Osteocyte (in vitro differentiated cells): ENCODE results near the gene ISL1. TPM values are rescaled to one million over a fixed set of nuclear protein-coding genes. Genes with fewer than 3 reads are reported as not detected.
A peak's percentile ranks its signal among the peaks of the same experiment; 100 is the strongest.

Experiments
- DNase-seq: peaks from one replicate; pipeline ENCODE4 v3.0.0; 2021; ENCODE audit warnings: mixed read lengths; ENCODE audit not compliant: unreplicated experiment; ENCODE audit errors: extremely low spot score
- H3K27ac Mint-ChIP-seq: one replicate; pipeline ENCODE4 v1.8.0; 2021; ENCODE audit warnings: mild to moderate bottlenecking, mixed read lengths; ENCODE audit not compliant: unreplicated experiment
- H3K27me3 Mint-ChIP-seq: one replicate; pipeline ENCODE4 v1.8.0; 2021; ENCODE audit warnings: mixed read lengths; ENCODE audit not compliant: unreplicated experiment
- H3K36me3 Mint-ChIP-seq: one replicate; pipeline ENCODE4 v1.8.0; 2021; ENCODE audit warnings: mixed read lengths; ENCODE audit not compliant: unreplicated experiment
- H3K4me1 Mint-ChIP-seq: one replicate; pipeline ENCODE4 v1.8.0; 2021; ENCODE audit warnings: mixed read lengths; ENCODE audit not compliant: unreplicated experiment
- H3K4me3 Mint-ChIP-seq: one replicate; pipeline ENCODE4 v1.8.0; 2021; ENCODE audit warnings: mild to moderate bottlenecking, moderate library complexity, mixed read lengths; ENCODE audit not compliant: unreplicated experiment
- H3K9me3 Mint-ChIP-seq: one replicate; pipeline ENCODE4 v1.8.0; 2021; ENCODE audit warnings: mixed read lengths; ENCODE audit not compliant: unreplicated experiment
- total RNA-seq: library from RNA; stranded (reverse); gene quantifications from 2 replicates; pipeline ENCODE4 v1.2.1, GENCODE V29; 2021
- TF ChIP-seq, protein P1 (sequence below): fragments of 200-600 bp; sonication (generic); IDR thresholded peaks from 2 replicates; pipeline ENCODE4 v1.5.0; 2021; ENCODE audit warnings: antibody characterized with exemption, mild to moderate bottlenecking, moderate library complexity

The ISL1 gene
- total RNA-seq, 1 donor from 2014 or later = not detected

DNA sequence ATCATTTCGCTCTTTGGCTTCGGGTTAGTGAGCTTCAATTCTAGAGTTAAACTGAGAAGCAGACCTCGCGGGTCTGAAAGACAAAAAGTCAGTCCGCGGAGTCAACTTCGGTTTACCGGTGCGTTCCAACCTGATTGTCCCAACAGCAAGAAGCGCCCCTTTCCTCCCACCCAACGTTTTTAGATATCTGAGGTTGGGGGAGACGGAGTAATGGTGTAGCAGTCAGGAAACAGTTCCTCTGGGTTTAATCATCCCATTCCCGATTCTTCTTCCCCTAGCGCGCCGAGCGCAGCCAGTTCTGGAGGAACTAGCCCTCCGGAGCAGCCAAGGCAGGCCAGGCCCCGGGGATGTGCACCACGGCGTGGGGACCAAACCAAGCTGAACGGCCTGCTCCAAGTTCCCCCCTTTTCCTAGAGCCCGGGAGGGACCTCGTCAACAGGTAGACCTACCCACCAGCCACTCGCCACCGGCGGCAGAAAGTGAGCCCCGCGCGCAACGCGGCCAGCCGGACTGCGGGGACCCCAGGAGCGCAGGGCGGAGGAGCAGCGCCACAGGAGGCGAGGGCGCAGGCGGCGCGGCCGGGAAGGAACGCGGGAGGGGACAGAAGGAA, 622 bp upstream of the ISL1 start:
- peaks cover 37% of the 10 kb centered on the region for H3K4me1 Mint-ChIP-seq
- peaks cover 98% of the 10 kb centered on the region for H3K27me3 Mint-ChIP-seq
- no peak overlapping the region for H3K27ac Mint-ChIP-seq
- peak overlapping the region; percentile 79 for H3K4me3 Mint-ChIP-seq
- H3K9me3 Mint-ChIP-seq = no peaks in the 10 kb centered on the region
- TF ChIP-seq, protein P1, sequence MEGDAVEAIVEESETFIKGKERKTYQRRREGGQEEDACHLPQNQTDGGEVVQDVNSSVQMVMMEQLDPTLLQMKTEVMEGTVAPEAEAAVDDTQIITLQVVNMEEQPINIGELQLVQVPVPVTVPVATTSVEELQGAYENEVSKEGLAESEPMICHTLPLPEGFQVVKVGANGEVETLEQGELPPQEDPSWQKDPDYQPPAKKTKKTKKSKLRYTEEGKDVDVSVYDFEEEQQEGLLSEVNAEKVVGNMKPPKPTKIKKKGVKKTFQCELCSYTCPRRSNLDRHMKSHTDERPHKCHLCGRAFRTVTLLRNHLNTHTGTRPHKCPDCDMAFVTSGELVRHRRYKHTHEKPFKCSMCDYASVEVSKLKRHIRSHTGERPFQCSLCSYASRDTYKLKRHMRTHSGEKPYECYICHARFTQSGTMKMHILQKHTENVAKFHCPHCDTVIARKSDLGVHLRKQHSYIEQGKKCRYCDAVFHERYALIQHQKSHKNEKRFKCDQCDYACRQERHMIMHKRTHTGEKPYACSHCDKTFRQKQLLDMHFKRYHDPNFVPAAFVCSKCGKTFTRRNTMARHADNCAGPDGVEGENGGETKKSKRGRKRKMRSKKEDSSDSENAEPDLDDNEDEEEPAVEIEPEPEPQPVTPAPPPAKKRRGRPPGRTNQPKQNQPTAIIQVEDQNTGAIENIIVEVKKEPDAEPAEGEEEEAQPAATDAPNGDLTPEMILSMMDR = no peak
- DNase-seq = no peak
- H3K36me3 Mint-ChIP-seq = peaks cover 2% of the 10 kb centered on the region

DNA sequence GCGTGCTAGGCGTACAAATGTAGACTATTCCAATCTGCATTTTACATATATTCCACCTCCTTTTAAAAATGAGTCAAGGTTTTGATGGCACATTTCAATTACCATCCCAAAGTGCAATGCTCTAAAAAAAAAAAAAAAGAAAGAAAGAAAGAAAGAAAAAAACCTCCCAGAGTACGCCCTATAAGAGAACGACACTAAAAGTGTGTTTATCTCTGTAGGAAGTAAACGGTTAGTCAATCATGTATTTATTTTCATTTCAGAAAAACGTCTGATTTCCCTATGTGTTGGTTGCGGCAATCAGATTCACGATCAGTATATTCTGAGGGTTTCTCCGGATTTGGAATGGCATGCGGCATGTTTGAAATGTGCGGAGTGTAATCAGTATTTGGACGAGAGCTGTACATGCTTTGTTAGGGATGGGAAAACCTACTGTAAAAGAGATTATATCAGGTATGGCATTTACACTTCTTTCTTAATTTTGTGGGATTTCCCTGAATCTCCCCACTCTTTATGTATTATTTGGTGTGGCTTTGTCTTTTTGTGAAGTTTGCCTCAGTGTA, 1.1 kb downstream of the ISL1 start:
- no peak overlapping the region for H3K27ac Mint-ChIP-seq
- H3K36me3 Mint-ChIP-seq = no peaks in the 10 kb centered on the region
- H3K4me3 Mint-ChIP-seq = no peak overlapping the region
- H3K9me3 Mint-ChIP-seq = no peaks in the 10 kb centered on the region
- peaks cover 97% of the 10 kb centered on the region for H3K27me3 Mint-ChIP-seq
- DNase-seq = no peak
- H3K4me1 Mint-ChIP-seq = peaks cover 27% of the 10 kb centered on the region
- TF ChIP-seq, protein P1 = no peak

DNA sequence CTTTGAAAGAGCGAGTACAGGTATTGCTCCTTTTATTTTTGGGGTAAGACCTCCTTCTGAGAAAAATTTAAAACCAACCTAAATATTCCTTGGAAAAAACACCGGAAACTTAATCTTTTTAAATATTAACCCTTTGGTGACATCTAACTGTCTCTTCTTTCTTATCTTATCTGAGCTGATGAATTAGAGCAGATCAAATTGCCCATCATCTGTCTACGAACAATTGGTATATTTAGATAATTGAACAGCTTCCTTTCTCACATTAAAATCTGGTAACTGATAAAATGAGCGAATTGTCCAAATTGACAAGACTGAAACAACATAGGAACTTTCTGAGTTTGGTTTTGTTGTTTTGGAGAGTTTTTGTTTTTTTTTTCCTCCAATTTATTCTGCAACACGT, 2.0 kb downstream of the ISL1 start:
- TF ChIP-seq, protein P1 = no peak
- no peak overlapping the region for H3K4me3 Mint-ChIP-seq
- H3K36me3 Mint-ChIP-seq = no peaks in the 10 kb centered on the region
- no peak for DNase-seq
- no peaks in the 10 kb centered on the region for H3K9me3 Mint-ChIP-seq
- H3K4me1 Mint-ChIP-seq = peaks cover 29% of the 10 kb centered on the region
- peaks cover 94% of the 10 kb centered on the region for H3K27me3 Mint-ChIP-seq
- no peak overlapping the region for H3K27ac Mint-ChIP-seq

DNA sequence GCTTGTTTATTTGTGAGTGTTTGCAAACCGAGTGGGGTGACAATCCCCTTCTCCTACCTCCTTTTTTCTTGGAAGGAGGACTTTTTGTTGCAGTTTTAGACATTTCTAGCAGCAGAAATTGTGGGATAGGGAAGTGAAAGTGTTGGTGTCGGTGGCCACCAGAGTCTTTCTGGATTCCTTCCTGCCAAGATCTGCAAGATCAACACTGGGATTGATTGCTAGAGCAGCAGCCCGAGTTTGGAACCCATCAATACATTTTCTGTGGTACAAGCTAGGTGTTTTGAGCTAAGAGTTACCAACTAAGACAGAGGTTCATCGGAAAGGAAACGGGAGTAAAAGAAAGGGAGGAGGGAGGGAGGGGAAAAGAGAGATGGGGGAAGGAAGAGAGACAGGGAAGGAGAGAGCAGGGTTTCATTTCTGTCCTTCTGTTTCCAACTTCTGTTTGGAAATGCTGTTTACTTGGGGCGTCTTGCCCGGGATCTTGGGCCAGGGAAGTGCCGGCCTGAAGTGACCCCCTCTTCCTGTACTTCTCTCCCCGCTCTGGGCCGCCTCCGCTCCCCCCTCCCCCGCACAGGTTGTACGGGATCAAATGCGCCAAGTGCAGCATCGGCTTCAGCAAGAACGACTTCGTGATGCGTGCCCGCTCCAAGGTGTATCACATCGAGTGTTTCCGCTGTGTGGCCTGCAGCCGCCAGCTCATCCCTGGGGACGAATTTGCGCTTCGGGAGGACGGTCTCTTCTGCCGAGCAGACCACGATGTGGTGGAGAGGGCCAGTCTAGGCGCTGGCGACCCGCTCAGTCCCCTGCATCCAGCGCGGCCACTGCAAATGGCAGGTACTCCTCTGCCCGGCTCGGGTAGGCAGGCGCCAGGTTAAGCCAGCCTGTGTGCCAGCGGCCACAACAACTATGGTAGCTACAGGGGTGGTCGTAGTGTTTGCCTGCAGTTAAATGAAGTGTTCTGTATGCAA, 4.0 kb downstream of the ISL1 start:
- TF ChIP-seq, protein P1 = no peak
- Mint-ChIP-seq H3K4me1 (peaks cover 23% of the 10 kb centered on the region), H3K36me3 (no peaks in the 10 kb centered on the region), H3K9me3 (no peaks in the 10 kb centered on the region), H3K27me3 (peaks cover 92% of the 10 kb centered on the region), H3K27ac (no peak overlapping the region), H3K4me3 (peak overlapping the region; percentile 48)
- no peak for DNase-seq

DNA sequence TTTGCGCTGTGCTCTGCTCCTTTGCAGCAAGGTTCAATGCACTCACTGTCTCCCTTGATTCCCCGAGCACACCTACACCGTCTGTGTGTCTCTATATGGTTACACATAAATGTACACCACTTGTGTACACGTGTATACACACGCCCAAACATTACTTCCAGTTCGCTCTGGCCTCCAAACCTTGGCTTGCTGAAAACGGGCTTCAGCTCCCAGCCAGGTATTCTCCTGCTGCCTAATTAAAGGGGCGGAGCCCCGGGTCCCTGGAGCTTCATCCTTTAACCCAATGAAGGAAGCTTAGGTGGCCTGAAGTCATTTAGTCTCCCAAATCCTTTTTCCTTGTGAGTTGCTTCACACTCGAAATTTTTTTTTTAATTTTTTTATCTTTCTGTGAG, 4.6 kb downstream of the ISL1 start:
- peaks cover 19% of the 10 kb centered on the region for H3K4me1 Mint-ChIP-seq
- no peak overlapping the region for H3K27ac Mint-ChIP-seq
- H3K27me3 Mint-ChIP-seq = peaks cover 92% of the 10 kb centered on the region
- H3K36me3 Mint-ChIP-seq = no peaks in the 10 kb centered on the region
- H3K9me3 Mint-ChIP-seq = no peaks in the 10 kb centered on the region
- TF ChIP-seq, protein P1 = no peak
- no peak for DNase-seq
- no peak overlapping the region for H3K4me3 Mint-ChIP-seq
